IMR-90 (cell line): Measurements from ENCODE around the gene GRK2. TPM values are rescaled to one million over a fixed set of nuclear protein-coding genes. Genes with fewer than 3 reads are reported as not detected.
A peak's percentile ranks its signal among the peaks of the same experiment; 100 is the strongest.

Experiments used
- ATAC-seq: fragments of 200-7000 bp; cut with Tn5 transposase; 2 replicates; pipeline ENCODE4 v1.9.1; 2020; ENCODE audit warnings: low read depth, mild to moderate bottlenecking, moderate library complexity
- BruUV-seq: library from RNA; stranded (reverse); fragments of 400-500 nt; replicated peaks from 2 replicates; lab custom pipeline; 2021; lab: Mats Ljungman, UMichigan
- CTCF ChIA-PET: fragments of 300-600 bp; formaldehyde crosslinking; extraction: SDS; loops from one replicate; lab custom pipeline; 2021; ENCODE audit warnings: antibody characterized with exemption; lab: Yijun Ruan, JAX
- POLR2A ChIA-PET: fragments of 300-600 bp; sonication (Branson Sonifier 250); formaldehyde crosslinking; loops from one replicate; lab custom pipeline; 2022; ENCODE audit warnings: antibody characterized with exemption; ENCODE audit not compliant: unreplicated experiment; lab: Charles Lee
- DNase-seq: peaks from one replicate; pipeline ENCODE4 v3.0.0; 2013
- H2AFZ ChIP-seq: replicated peaks from 2 replicates; pipeline ENCODE3; 2013; ENCODE audit warnings: low read length, mild to moderate bottlenecking; ENCODE audit not compliant: poor library complexity
- H2AK5ac ChIP-seq: 2 replicates; pipeline ENCODE4 v1.6.1; 2013; ENCODE audit warnings: low read depth, low read length, inconsistent platforms
- H2AK9ac ChIP-seq: replicated peaks from 2 replicates; pipeline ENCODE3; 2013; ENCODE audit warnings: mild to moderate bottlenecking, low read depth, low read length, moderate library complexity; ENCODE audit not compliant: poor library complexity
- H2BK120ac ChIP-seq: 2 replicates; pipeline ENCODE4 v1.6.1; 2013; ENCODE audit warnings: low read depth, low read length, inconsistent platforms
- H2BK15ac ChIP-seq: 3 replicates; pipeline ENCODE4 v1.6.1; 2013; ENCODE audit warnings: low read depth, low read length, inconsistent platforms
- H2BK20ac ChIP-seq: 2 replicates; pipeline ENCODE4 v1.6.1; 2013; ENCODE audit warnings: low read depth, mild to moderate bottlenecking, inconsistent platforms, low read length, moderate library complexity
- H2BK5ac ChIP-seq: 2 replicates; pipeline ENCODE4 v1.6.1; 2013; ENCODE audit warnings: mild to moderate bottlenecking, low read depth, low read length, inconsistent platforms; ENCODE audit not compliant: poor library complexity, severe bottlenecking
- H3K14ac ChIP-seq: replicated peaks from 2 replicates; pipeline ENCODE4 v1.6.1; 2013; ENCODE audit warnings: low read depth, low read length, inconsistent platforms
- H3K18ac ChIP-seq: 2 replicates; pipeline ENCODE4 v1.6.1; 2013; ENCODE audit warnings: low read depth, low read length, control low read depth
- H3K23ac ChIP-seq: 2 replicates; pipeline ENCODE4 v1.6.1; 2013; ENCODE audit warnings: low read depth, low read length, inconsistent platforms
- H3K27ac ChIP-seq: 2 replicates; pipeline ENCODE4 v1.5.1; 2013; ENCODE audit warnings: mild to moderate bottlenecking, control low read depth, low read length; ENCODE audit not compliant: insufficient read depth
- H3K27me3 ChIP-seq: 2 replicates; pipeline ENCODE4 v1.6.1; 2013; ENCODE audit warnings: low read length; ENCODE audit not compliant: control insufficient read depth, insufficient read depth
- H3K36me3 ChIP-seq: 2 replicates; pipeline ENCODE4 v1.6.1; 2013; ENCODE audit warnings: low read length, mixed read lengths; ENCODE audit not compliant: control insufficient read depth, insufficient read depth
- H3K4ac ChIP-seq: 2 replicates; pipeline ENCODE4 v1.6.1; 2013; ENCODE audit warnings: low read depth, low read length, inconsistent platforms
- H3K4me1 ChIP-seq: 2 replicates; pipeline ENCODE4 v1.6.1; 2013; ENCODE audit warnings: low read length, mixed read lengths; ENCODE audit not compliant: control insufficient read depth, insufficient read depth
- H3K4me2 ChIP-seq: 2 replicates; pipeline ENCODE4 v1.6.1; 2013; ENCODE audit warnings: low read depth, mild to moderate bottlenecking, control low read depth, low read length, moderate library complexity
- H3K4me3 ChIP-seq: 2 replicates; pipeline ENCODE4 v1.5.1; 2013; ENCODE audit warnings: low read depth, mild to moderate bottlenecking, control low read depth, low read length, moderate library complexity; ENCODE audit not compliant: insufficient read depth
- H3K56ac ChIP-seq: 2 replicates; pipeline ENCODE4 v1.6.1; 2013; ENCODE audit warnings: low read length, inconsistent platforms; ENCODE audit not compliant: insufficient read depth; ENCODE audit errors: extremely low read depth
- H3K79me1 ChIP-seq, 2 experiments: 2 replicates each; pipeline ENCODE4 v1.6.1; 2013; ENCODE audit warnings: low read length in 2 of 2, inconsistent platforms in 1 of 2, low read depth in 1 of 2
- H3K9ac ChIP-seq: 2 replicates; pipeline ENCODE4 v1.6.1; 2013; ENCODE audit warnings: low read depth, low read length, control low read depth
- H3K9me1 ChIP-seq: 2 replicates; pipeline ENCODE4 v1.6.1; 2013; ENCODE audit warnings: low read length, inconsistent platforms; ENCODE audit not compliant: insufficient read depth
- H3K9me3 ChIP-seq: 2 replicates; pipeline ENCODE4 v1.6.1; 2013; ENCODE audit warnings: low read length; ENCODE audit not compliant: control insufficient read depth, insufficient read depth
- H4K20me1 ChIP-seq: 2 replicates; pipeline ENCODE4 v1.6.1; 2013; ENCODE audit warnings: low read length, inconsistent platforms; ENCODE audit not compliant: insufficient read depth
- H4K5ac ChIP-seq: 2 replicates; pipeline ENCODE4 v1.6.1; 2013; ENCODE audit warnings: mild to moderate bottlenecking, low read depth, low read length, control low read depth
- H4K8ac ChIP-seq, 2 experiments: 2 replicates each; pipeline ENCODE4 v1.6.1; 2013; ENCODE audit warnings: low read depth in 2 of 2, low read length in 2 of 2, control low read depth in 1 of 2, inconsistent platforms in 1 of 2
- H4K91ac ChIP-seq: 2 replicates; pipeline ENCODE4 v1.6.1; 2013; ENCODE audit warnings: low read depth, low read length, inconsistent platforms; ENCODE audit not compliant: insufficient read depth
- BHLHE40 ChIP-seq: fragments of 150-350 bp; IDR thresholded peaks from 2 replicates; pipeline ENCODE4 v1.6.1; 2016; ENCODE audit warnings: mild to moderate bottlenecking, low read depth, low read length
- CHD1 ChIP-seq: IDR thresholded peaks from 2 replicates; pipeline ENCODE4 v1.6.1; 2012; ENCODE audit warnings: low read depth, low read length, improper control_type of control experiment
- FOS ChIP-seq: fragments of 150-350 bp; IDR thresholded peaks from 2 replicates; pipeline ENCODE4 v1.6.1; 2016; ENCODE audit warnings: low read depth, low read length
- MAFK ChIP-seq: IDR thresholded peaks from 2 replicates; pipeline ENCODE4 v1.6.1; 2012; ENCODE audit warnings: low read depth, low read length, improper control_type of control experiment
- MAZ ChIP-seq: IDR thresholded peaks from 2 replicates; pipeline ENCODE4 v1.6.1; 2012; ENCODE audit warnings: low read depth, mild to moderate bottlenecking, low read length, improper control_type of control experiment, moderate library complexity, borderline replicate concordance
- MXI1 ChIP-seq: IDR thresholded peaks from 2 replicates; pipeline ENCODE4 v1.6.1; 2012; ENCODE audit warnings: low read depth, mild to moderate bottlenecking, low read length, moderate library complexity, borderline replicate concordance
- NFE2L2 ChIP-seq: fragments of 150-350 bp; IDR thresholded peaks from 2 replicates; pipeline ENCODE4 v1.6.1; 2016; ENCODE audit warnings: low read depth, mild to moderate bottlenecking, low read length
- POLR2A ChIP-seq: IDR thresholded peaks from 2 replicates; pipeline ENCODE4 v1.6.1; 2012; ENCODE audit warnings: mild to moderate bottlenecking, low read depth, low read length
- RAD21 ChIP-seq: IDR thresholded peaks from 2 replicates; pipeline ENCODE4 v1.6.1; 2012; ENCODE audit warnings: low read length, improper control_type of control experiment
- RCOR1 ChIP-seq: IDR thresholded peaks from 2 replicates; pipeline ENCODE4 v1.6.1; 2012; ENCODE audit warnings: mild to moderate bottlenecking, low read length, improper control_type of control experiment; ENCODE audit not compliant: insufficient replicate concordance
- RFX5 ChIP-seq: IDR thresholded peaks from 2 replicates; pipeline ENCODE4 v1.8.0; 2012; ENCODE audit warnings: low read depth, mild to moderate bottlenecking, low read length, moderate library complexity
- SMC3 ChIP-seq: fragments of 150-350 bp; IDR thresholded peaks from 2 replicates; pipeline ENCODE4 v1.6.1; 2016; ENCODE audit warnings: low read depth, mild to moderate bottlenecking, antibody characterized with exemption, low read length, moderate library complexity
- WGBS, 2 experiments: methylation state at CpG; one replicate each; pipeline versions ENCODE4 v1.1.5 to v1.1.7; 2013; ENCODE audit warnings: missing lambda C conversion rate in 2 of 2; ENCODE audit not compliant: insufficient read length in 1 of 2; ENCODE audit errors: extremely low coverage in 2 of 2; 5-methylcytosine and 5-hydroxymethylcytosine counted together
- dilution Hi-C: fragments of 300-500 bp; cut with HindIII; formaldehyde crosslinking; loops from one replicate; pipeline ENCODE4 v1.14.3; 2018; ENCODE audit warnings: low sequenced_read_pairs; ENCODE audit not compliant: unreplicated experiment
- in situ Hi-C: fragments of 300-500 bp; cut with MboI; formaldehyde crosslinking; loops from 3 replicates; pipeline ENCODE4 v1.14.3; 2019; ENCODE audit warnings: low sequenced_read_pairs, inconsistent platforms, mixed read lengths
- intact Hi-C: fragments of 100-400 bp; cut with micrococcal nuclease; formaldehyde crosslinking; loops from 2 replicates; pipeline ENCODE4 v1.10.0; 2022
- polyA plus RNA-seq, 3 experiments: library from polyadenylated mRNA; depleted of rRNA; stranded (reverse); fragments of >200 nt; gene quantifications; 2 replicates each; pipeline ENCODE4 v1.2.3, GENCODE V29; 2012; ENCODE audit warnings: low replicate concordance in 1 of 3
- total RNA-seq: library from RNA; depleted of rRNA; stranded (reverse); fragments of >200 nt; gene quantifications from 2 replicates; pipeline ENCODE4 v1.2.3, GENCODE V29; 2012
- TF ChIP-seq, protein P1 (sequence below): fragments of 150-350 bp; IDR thresholded peaks from 2 replicates; pipeline ENCODE4 v1.6.1; 2016; ENCODE audit warnings: low read depth, mild to moderate bottlenecking, low read length, moderate library complexity, borderline replicate concordance
- TF ChIP-seq, protein P2 (sequence below): fragments of 150-350 bp; IDR thresholded peaks from 2 replicates; pipeline ENCODE4 v1.6.1; 2017; ENCODE audit warnings: mild to moderate bottlenecking, antibody characterized with exemption, low read length, low read depth
- TF ChIP-seq, protein P3 (sequence below): conservative IDR thresholded peaks from 2 replicates; pipeline ENCODE4 v1.5.1; 2012; ENCODE audit warnings: mild to moderate bottlenecking, low read depth, low read length, improper control_type of control experiment

GRK2 gene
- total and polyA plus RNA-seq, 2 of the 4 experiments (the other 2 are of a cell fraction), result 26.7 to 41.8 TPM

DNA sequence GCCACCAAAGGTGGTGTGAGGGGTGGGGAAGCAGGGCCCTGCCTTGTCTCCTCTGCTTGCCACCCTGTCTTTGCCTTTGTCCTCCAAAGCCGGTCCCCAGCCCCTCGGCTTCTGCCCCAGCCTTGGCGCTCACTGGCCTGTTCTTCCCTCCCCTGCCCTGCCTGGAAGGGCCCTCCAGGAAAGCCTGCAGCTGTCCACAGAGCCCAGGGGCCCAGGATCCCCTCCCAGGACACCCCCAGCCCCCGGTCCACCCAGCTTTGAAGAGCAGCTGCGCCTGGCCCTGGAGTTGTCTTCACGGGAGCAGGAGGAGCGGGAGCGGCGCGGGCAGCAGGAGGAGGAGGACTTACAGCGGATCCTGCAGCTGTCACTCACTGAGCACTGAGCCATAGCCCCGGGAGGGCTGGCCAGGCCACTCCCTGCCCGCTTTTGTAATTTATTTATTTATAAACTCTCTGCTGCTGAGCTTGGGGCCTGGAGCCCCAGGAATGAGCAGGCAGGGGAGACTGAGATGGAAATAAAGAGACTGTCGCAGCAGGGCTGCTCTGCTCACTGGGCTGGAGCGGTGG is 35.8 kb downstream of the GRK2 start:
- intact Hi-C loops, result loop anchor here (1.0 to 2.0 kb wide), 2 partner anchors 13 to 36 kb away; partner anchors contain the start of genes ANKRD13D and GRK2
- in situ Hi-C loops, result no loop called here
- Histone ChIP-seq H3K4me2 (peak overlapping the region; percentile 16; the same call in 1 of the 2 replicates), H3K27me3 (no peaks in the 10 kb centered on the region), H3K27ac (no peak overlapping the region), H3K79me1 (peaks cover 2 to 41% of the 10 kb centered on the region in 2 experiments; a peak in 3 of 4 replicates), H2BK20ac (no peak overlapping the region), H4K8ac (peak overlapping the region in 1 of 2 experiments; percentile 15; a peak in 1 of 4 replicates), H3K9ac (no peak overlapping the region), H3K56ac (no peak overlapping the region), H2AFZ (no peak overlapping the region), H3K36me3 (peaks cover 33% of the 10 kb centered on the region), H3K23ac (no peak overlapping the region), H3K9me1 (peaks cover 3% of the 10 kb centered on the region), H2BK15ac (no peak overlapping the region), H3K4me1 (peaks cover 18% of the 10 kb centered on the region), H3K4me3 (no peak overlapping the region), H4K5ac (no peak overlapping the region), H2AK5ac (peak overlapping the region; percentile 20; the same call in 1 of the 2 replicates), H2AK9ac (peak overlapping the region; percentile 94), H3K9me3 (no peaks in the 10 kb centered on the region), H3K14ac (no peak overlapping the region), H2BK5ac (no peak overlapping the region), H2BK120ac (no peak overlapping the region), H4K20me1 (peaks cover 4% of the 10 kb centered on the region), H4K91ac (no peak overlapping the region; the same call in 1 of the 2 replicates), H3K4ac (peak overlapping the region; percentile 21; the same call in 1 of the 2 replicates), H3K18ac (no peak overlapping the region)
- ChIA-PET CTCF (interaction anchor here (1.0 kb wide), 1 partner anchor 14 kb away, joined by 3 read pairs; no protein-coding TSS in a partner anchor), POLR2A (no interaction called here)
- TF ChIP-seq BHLHE40 (no peak), MAFK (no peak), NFE2L2 (no peak), POLR2A (no peak), RCOR1 (no peak), SMC3 (no peak), CHD1 (no peak), MAZ (no peak), FOS (no peak), RAD21 (no peak), MXI1 (no peak), RFX5 (no peak)
- TF ChIP-seq, protein P1, sequence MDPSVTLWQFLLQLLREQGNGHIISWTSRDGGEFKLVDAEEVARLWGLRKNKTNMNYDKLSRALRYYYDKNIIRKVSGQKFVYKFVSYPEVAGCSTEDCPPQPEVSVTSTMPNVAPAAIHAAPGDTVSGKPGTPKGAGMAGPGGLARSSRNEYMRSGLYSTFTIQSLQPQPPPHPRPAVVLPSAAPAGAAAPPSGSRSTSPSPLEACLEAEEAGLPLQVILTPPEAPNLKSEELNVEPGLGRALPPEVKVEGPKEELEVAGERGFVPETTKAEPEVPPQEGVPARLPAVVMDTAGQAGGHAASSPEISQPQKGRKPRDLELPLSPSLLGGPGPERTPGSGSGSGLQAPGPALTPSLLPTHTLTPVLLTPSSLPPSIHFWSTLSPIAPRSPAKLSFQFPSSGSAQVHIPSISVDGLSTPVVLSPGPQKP, result no peak
- TF ChIP-seq, protein P2, sequence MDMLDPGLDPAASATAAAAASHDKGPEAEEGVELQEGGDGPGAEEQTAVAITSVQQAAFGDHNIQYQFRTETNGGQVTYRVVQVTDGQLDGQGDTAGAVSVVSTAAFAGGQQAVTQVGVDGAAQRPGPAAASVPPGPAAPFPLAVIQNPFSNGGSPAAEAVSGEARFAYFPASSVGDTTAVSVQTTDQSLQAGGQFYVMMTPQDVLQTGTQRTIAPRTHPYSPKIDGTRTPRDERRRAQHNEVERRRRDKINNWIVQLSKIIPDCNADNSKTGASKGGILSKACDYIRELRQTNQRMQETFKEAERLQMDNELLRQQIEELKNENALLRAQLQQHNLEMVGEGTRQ, result no peak
- TF ChIP-seq, protein P3, sequence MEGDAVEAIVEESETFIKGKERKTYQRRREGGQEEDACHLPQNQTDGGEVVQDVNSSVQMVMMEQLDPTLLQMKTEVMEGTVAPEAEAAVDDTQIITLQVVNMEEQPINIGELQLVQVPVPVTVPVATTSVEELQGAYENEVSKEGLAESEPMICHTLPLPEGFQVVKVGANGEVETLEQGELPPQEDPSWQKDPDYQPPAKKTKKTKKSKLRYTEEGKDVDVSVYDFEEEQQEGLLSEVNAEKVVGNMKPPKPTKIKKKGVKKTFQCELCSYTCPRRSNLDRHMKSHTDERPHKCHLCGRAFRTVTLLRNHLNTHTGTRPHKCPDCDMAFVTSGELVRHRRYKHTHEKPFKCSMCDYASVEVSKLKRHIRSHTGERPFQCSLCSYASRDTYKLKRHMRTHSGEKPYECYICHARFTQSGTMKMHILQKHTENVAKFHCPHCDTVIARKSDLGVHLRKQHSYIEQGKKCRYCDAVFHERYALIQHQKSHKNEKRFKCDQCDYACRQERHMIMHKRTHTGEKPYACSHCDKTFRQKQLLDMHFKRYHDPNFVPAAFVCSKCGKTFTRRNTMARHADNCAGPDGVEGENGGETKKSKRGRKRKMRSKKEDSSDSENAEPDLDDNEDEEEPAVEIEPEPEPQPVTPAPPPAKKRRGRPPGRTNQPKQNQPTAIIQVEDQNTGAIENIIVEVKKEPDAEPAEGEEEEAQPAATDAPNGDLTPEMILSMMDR, result no peak
- ATAC-seq (peak; percentile 73), DNase-seq (peak; percentile 68)
- WGBS, 2 experiments, result 0% methylated on average over 1 of the region's 15 CpGs; no CpG with 5 or more reads in 1 of the 2 experiments
- no TSS peak for BruUV-seq
- dilution Hi-C loops, result no loop called here
